ENCODE results near the gene DCBLD1. TPM values are rescaled to one million over a fixed set of nuclear protein-coding genes. Genes with fewer than 3 reads are reported as not detected.

Gene DCBLD1
- total RNA-seq, 2 donors from 2014 or later = 4.1 to 8.2 TPM

DNA sequence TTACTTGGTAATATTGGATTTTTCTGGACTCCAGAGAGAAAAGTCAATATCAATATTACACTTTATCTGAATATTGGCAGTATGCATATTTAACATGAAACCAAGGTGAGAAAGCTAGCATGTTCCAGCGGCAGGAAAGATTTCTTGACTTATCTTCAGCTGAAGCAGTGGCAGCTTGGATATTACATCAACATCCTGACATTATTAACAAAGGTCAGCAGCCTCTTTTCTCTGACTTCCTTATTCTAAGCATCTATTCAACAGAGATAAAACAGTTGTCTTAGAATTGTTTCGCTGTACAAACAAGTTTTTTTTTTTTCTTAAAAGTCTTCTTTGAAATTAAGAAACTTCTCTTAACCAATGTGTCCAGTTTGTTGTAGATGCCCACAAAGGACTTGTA lies 11.8 kb downstream of the DCBLD1 start:
- ATAC-seq (no peak), DNase-seq (no peak)
- intact Hi-C loops (cut with DNase I) = no loop called here

DNA sequence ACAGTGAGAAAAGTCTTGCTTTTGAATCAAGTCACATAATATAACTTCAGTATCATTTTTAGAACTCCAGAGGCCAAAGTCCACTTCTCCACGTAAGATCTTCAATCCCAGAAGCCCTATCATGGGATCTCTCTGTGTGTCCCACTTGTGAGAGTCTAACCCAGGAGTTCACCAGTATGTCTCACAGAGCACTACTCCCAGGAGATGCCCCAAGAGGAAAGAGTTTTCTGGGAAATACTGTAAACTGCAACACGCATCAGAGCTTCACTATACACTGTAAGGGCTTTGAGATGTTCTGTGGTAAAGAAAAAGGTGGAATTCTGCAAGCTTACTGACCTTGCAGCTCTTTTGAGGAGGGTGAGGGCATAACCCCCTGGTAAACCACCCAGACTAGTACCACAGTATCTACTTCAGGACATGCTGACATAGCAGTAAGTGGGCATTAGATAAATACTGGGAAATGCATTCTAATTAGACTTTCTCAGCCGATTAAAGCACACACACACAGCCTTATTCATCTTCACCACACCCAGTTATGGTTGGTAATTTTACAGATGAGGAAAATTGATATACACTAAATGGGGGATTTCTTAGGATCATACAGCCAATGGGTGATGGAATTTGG lies 12.3 kb downstream of the DCBLD1 start:
- intact Hi-C loops (cut with DNase I) = no loop called here
- no peak for DNase-seq

DNA sequence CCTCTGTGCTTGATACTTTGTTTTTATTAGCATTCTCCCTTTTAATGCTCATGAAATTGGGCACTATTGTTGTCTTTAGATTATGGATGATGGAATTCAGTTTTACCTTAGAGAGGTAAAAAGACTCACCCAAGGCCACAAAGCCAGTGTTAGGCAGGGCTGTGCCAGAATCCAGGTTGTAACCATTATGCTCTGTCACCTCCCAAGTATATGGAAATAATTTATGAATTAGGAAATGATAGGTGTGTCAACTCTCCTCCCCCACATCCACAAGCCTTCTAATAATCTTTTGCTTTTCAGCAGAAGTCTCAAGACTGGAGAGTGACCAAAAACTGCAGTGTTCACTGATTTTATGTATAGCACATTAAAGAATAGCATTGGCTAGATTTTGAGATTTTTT lies 13.0 kb downstream of the DCBLD1 start:
- intact Hi-C loops (cut with DNase I) = no loop called here
- DNase-seq (no peak), ATAC-seq (no peak)

More for the DNA sequence above, 12.3 kb downstream of the DCBLD1 start:
- ATAC-seq = peak; percentile 26 to 38

DNA sequence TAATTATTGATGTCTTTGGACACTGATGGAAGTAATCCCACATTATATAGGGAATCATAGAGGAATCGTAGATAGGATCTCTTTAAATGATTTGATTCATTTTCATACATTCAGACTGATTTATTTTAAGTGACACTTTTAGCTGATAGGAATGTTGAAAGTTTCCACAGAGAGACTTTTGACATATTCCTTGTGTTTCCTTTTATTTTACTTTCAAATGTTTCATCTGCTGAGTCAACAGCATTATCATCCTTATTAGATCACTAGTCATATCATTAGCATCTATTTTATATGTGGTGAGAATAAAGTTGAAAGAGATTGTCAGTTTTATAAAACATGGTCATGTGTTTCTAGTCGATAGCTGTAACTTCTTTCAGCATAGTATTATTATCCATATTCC lies 13.4 kb downstream of the DCBLD1 start:
- intact Hi-C loops (cut with DNase I) = no loop called here
- DNase-seq (no peak), ATAC-seq (no peak)

DNA sequence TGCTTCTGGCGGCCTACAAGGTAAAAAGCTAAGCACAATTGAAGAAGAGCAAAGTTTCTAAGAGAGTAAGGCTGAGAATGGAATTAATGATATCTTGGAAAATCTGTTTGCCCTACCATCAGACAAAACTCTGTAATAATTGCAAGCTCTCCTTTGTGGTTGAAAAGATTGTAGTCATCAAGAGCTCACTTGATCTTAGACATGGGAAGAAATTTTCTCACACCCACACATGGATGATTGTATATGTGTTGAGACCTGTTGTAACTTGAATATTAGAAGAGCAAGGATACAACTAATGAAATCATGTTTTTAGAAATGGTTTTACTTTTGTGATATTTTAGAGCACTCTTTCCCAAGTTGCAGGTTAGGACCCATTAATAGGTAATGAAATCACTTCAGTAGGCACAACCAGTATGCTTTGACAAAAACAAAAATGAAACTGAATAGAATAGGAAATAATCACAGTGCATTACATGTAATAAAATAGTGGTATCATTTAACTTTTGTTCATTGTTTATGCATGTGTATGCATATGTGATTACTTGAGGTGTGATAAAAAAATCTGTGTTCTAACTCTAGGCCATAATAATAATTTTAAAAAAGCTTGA lies 14.0 kb downstream of the DCBLD1 start:
- ATAC-seq = no peak
- intact Hi-C loops (cut with DNase I) = no loop called here
- no peak for DNase-seq

DNA sequence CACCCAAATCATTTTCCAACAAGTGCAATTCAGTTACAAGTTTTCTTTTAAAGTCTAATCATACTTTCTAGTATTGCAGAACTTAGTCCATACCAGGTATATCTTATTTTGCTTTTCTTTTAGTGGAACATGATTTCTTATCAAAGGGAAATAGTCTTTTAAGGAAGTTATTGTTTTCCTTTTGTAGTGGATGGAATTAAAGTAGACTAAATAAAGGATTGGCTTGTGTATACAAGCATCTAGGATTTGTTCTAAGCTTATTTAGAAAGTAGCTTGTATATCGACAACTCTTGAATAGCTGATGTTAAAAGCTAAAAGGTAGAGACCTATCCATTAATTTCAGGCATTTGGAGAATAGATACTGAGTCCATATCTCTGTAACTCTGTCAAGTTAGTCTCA lies 14.8 kb downstream of the DCBLD1 start:
- DNase-seq = no peak
- intact Hi-C loops (cut with DNase I) = no loop called here
- ATAC-seq = no peak

DNA sequence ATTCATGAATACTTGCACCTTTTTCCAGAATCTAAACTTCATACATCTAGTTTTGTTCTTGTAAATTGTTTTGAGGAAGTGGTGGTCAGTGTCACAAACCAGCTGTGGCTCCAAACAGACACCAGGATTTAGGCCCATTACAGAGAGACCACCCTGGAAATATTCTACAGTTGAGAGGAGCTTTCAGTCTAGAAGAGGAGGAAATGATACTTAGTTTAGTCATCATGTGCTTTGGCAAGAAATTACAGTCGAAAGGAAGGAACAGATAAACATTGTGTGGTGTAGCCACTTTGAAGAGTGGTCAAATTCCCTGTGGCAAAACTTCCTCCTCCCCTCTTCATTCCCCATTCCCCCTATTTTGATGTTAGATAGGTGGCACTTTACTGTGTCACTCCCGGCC lies 15.7 kb downstream of the DCBLD1 start:
- DNase-seq (no peak), ATAC-seq (peak; percentile 23 to 81)
- intact Hi-C loops (cut with DNase I) = no loop called here

DNA sequence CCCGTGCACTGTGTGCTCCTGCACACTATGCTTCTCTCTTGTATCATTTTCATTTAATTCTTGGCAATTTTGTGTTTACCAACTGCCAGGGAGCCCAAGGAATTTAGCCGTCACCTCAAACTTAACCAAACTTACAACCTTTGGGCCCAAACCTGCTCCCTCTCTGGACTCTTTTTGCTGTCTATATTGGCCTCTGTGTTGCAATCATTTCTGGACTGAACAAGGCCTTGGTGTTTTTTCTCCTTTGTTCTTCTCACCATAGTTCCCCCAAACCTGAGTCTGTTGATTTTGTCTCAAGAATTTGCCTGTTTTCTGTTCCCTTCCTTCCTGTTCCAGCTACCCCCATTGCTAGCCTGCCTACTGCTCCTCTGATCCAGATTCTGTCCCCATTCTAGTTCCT lies 19.2 kb downstream of the DCBLD1 start:
- ATAC-seq = no peak
- intact Hi-C loops (cut with DNase I) = no loop called here
- DNase-seq = no peak

DNA sequence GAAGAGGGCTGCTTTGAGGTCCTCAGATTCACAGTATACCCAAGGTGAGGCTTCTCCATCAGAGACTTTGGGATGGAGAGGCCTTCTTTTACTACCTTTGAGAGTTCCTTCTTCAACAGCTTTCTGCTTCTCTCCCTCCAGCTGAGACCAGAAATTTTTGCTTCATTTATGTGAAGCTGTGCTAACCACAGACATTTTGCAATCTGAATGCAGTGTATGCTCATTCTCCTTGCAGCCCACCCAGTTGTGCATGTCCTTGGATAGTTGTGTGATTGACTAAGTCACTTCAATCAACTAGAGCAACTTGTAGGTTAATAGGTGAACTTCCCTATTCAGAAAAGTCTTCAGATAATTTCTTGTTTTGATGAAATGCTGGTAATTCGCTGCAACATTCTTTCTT lies 20.1 kb downstream of the DCBLD1 start:
- intact Hi-C loops (cut with DNase I) = no loop called here
- ATAC-seq = no peak

DNA sequence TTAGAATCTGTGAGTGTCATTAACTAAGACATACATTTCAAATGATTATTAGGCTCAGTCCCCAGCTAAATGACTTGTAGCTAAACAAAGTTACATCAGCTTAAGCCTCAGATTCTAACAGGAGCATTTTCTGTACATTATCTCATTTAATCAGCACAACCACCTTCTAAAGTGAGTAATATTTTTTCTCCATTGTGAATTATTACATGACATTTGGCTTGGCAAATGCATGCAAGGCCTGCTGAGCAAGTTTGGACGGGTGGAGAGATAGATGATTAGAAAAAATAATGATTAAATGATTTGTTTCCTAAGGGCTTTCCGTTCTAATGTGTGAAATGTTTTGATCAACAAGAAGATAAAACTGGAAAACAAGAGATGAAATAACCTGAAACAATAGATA lies 20.7 kb downstream of the DCBLD1 start:
- DNase-seq = no peak
- intact Hi-C loops (cut with DNase I) = no loop called here
- ATAC-seq = no peak

More for the DNA sequence above, 20.1 kb downstream of the DCBLD1 start:
- no peak for DNase-seq

DNA sequence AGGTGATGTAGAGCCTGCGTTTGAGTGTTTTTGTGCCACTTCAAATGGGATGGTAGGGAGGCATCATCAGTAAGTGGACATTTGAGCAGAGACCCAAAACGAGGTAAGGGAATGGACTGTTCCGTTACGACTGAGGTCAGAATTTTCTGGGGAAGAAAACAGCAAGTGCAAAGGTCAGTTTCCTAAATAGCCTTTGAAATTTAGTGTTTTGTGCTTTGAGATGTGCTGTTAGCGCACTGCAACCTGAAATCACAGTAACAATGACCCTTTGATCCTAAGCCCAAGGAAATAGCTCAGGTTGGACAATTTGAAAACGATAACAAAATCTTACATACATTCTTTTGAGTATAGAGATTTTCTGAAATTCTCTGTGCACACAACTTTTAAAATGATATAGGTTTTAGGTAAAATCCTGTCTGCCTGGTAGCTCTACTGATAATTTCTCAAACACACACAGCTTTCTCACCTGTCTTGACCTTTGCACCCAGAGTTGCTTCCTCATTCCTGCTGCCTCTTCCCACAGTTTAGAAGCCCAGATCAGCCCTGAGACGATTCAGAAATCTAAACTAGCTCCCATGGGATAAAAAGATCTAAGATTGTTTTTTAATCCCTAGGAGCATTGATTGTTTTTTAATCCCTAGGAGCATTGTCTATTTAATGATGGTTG lies 22.1 kb downstream of the DCBLD1 start:
- DNase-seq = no peak
- intact Hi-C loops (cut with DNase I) = no loop called here
- no peak for ATAC-seq

DNA sequence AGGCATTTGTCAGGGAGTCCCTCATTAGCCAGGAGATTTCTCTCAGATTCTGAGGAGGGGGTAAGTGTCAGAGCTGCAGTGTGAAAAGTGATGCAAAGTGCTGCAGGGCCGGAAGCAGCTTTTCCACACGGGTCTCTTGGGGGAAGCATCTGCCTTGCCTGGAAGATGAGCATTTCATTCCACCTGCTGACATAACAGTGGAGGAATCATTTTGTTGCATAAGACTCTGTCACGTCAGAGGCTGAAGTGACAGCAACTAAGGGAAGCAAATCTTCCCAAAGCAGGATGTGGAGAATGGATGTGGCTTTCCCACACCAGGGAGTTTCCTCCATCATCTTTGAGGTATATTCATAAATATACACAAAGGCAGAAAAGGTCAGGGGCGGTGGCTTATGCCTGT lies 22.8 kb downstream of the DCBLD1 start:
- intact Hi-C loops (cut with DNase I) = no loop called here
- DNase-seq (no peak), ATAC-seq (no peak)

DNA sequence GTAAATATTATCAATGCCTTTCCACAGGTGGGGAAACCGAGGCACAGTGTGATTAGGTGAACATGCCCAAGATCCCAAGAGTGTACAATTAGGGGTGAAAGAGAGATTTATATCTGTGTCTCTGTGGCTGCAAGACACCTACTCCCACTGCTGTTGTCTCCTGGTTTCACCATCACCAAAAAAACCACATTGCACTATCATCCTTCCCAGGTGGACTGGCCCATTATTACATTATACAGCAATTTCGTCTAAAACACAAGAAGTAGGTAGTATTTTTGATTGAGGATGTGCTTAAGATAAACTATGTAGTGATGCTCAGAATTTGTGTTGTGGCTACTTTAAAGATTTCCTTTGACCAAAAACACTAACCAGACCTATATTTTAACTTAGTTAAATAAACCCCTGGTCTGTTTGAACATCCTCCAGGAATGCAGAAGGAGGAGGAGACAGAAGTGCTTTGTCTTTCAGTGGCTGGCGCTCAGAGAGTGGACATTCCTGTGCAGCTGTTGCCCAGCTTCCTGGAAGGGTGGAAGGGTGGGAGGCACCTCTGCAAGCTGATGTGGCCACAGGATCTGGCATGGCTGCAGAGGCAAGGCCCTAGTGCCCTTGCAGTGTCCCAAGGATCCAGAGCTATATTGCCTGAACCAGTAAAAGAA lies 23.8 kb downstream of the DCBLD1 start:
- intact Hi-C loops (cut with DNase I) = no loop called here
- DNase-seq (no peak), ATAC-seq (no peak)

DNA sequence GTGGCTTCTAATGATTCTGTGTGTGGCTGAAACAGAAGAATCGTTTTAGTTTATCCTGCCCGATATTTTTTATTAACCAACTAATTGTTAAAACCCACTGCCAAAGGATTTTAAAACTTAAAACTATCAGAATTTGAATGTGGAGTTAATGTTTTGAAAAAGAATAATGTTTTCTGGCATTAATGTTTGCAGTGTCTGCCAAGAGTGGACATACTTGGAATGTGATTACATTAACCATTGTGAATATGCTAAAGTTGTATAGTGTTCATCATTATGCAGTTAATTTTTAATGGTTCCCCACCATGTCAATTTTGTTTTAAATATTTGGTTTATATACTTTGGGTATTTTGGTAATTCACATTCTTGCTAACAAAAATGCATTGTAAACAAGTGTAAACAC lies 24.4 kb downstream of the DCBLD1 start:
- ATAC-seq (no peak), DNase-seq (no peak)
- intact Hi-C loops (cut with DNase I) = no loop called here

DNA sequence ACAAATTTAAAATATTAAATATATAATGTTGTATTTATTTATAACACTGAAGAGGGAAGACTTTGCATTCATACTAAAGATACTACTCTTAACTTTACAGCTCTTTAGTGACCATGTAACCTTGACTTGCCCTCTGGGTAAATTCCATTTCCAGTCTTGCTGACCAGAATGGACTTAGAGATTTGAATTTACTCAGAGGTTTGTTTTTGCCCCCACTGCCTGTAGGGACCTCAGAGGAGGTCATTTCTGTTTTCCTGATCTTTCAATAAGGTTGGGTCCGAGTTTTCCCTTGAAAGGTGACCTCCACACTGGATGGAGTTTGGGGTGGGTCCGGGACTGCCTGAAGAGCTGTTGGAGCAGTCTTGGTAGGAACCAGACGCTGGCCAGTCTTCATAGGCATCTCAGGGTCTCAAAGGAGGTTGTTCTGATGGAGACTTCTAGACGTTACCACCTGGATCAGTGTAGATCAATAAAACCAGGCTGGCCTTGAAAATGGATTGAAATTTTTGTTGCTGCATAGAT lies 26.0 kb downstream of the DCBLD1 start:
- DNase-seq (no peak), ATAC-seq (no peak)
- intact Hi-C loops (cut with DNase I) = no loop called here

DNA sequence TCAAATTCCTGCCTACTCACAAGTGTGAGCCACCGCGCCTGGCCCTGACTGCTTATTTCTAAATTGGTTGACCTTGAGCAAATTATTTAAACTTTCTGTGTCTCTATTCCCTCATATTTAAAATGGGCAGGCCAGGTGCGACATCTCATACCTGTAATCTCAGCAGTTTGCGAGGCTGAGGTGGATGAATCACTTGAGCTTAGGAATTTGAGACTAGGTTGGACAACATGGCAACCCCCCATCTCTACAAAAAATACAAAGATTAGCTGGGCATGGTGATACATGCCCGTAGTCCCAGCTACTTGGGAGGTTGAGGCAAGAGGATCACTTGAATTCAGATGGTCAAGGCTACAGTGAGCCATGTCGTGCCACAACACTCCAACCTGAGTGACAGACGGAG lies 26.5 kb downstream of the DCBLD1 start:
- ATAC-seq (no peak), DNase-seq (no peak)
- intact Hi-C loops (cut with DNase I) = no loop called here

DNA sequence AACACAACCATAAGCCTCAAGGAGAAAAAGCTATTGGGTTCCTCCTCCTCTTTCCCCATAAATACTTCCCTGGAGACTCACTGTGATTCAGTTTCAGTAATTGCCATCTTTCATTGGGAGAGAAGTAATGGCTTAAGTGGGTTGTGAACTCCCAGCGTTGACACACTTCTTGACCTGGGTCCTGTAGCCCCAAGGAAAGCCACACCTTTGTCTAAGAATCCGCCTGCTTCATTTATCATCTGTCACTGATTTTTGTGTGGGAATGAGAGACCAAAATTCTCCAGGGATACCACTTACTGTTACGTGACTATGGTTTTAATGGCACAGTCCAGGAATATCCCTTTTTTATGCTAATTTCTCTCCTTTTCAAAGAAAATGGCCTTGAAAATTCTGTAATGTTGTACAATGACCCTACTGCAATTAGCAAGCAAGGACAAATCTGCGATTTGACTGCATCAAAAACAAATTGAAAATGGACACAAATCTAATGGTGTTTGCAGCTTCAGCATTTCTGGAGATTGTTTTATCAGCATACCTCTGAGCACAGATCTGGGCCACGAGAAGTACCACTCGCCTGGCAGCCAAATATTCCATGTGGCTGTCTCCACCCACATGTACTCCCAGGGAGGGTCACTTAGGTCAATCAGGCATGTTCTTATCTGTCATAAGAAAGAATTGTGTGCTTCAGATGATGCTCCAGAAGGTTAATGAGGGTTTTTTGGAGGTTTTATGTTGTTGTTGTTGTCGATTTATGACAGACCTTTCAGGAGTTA lies 29.8 kb downstream of the DCBLD1 start:
- ATAC-seq (no peak), DNase-seq (no peak)
- intact Hi-C loops (cut with DNase I) = no loop called here

DNA sequence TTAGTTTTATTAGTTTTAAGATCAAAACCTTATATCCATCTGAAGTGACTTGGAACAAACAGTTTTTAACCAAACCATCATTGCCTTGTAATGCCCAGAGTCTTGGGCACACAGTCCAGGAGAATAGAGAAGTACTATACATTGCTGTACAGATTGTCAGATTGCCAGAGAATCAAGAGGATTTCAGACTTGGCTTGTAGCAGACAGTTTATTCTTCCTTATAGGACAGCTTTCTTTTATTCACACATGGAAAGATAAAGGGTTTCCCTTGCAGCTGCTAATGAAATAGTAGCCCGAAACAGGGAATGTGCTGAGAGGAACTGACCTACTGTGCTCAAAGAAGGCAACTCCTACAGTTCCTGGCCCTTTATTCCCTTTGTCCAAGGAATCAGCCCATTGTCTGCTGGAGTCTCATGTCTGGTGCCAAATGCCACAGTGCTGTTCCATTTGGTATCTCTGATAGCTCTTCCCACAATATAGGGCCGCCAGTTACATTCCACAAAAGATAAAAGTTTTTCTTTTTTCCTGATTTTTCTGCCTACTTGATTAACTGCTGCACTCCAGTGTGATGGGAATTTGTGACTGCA lies 30.6 kb downstream of the DCBLD1 start:
- intact Hi-C loops (cut with DNase I) = no loop called here
- DNase-seq (no peak), ATAC-seq (no peak)

DNA sequence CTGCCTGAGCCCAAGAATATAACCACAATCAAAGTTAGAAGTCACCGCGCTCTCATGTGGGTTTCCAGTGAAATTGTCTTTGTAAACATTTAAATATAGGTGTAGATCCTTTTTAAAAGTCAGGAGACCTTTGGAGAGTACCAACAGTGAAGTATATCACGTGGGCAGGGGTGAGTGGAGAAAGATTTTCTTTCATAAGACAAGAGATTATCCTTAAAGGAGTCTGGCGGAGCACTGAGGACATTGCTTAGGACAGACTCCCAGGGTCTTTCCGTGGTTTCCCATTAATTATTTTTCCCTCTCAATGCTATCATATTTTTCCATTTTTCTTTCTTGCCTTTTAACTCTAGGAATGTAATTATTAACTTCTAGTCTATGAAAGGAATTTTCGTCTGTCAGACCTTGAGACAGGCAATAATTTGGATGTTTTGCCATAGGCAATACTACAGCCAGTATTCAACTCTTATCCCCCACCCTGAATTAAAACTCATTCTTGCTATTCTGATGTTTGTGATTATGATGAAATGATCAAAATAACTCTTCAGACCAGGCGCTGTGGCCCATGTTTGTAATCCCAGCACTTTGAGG lies 31.4 kb downstream of the DCBLD1 start:
- ATAC-seq = no peak
- no peak for DNase-seq

More for the DNA sequence above, 31.4 kb downstream of the DCBLD1 start:
- intact Hi-C loops (cut with DNase I) = no loop called here
